ENCODE results near the gene C1orf198. TPM values are rescaled to one million over a fixed set of nuclear protein-coding genes. Genes with fewer than 3 reads are reported as not detected.

C1orf198 gene
- polyA plus RNA-seq, 1 of the 3 experiments (the other 2 are of a cell fraction) = 12.3 TPM

DNA sequence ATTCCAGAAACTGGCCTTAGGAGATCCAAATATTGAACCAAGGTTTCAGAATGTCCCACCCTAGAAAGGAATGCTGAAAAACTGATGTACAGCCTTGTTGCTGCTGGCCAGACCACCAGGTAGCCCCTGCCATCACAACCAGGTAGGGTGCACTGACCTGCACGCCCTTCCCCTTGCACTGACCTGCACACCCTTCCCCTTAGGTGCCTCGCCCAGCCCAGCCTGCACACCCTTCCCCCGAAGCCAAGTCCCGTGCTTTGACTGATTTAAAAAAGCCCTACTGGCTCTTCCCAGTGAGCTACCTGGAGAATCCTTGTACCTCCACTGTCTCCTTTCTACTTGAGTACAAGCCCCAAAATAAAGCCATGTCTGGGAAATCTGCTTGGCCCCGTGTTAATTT lies 26.3 kb upstream of the C1orf198 start:
- Histone ChIP-seq H3K4me2 (no peak overlapping the region), H3F3A (replicated peaks; ENCODE audit: insufficient read depth) (no peaks in the 10 kb centered on the region), H3K79me2 (ENCODE audit: insufficient read depth) (no peaks in the 10 kb centered on the region), H3K4me3 (ENCODE audit: low read depth in 2 of 2, low read length in 1 of 2) (no peak overlapping the region), H3K4me1 (ENCODE audit: control insufficient read depth in 1 of 2, insufficient read depth in 2 of 2, low read depth in 1 of 2, low read length in 1 of 2) (no peaks in the 10 kb centered on the region), H3K9me3 (no peaks in the 10 kb centered on the region), H3K9me2 (no peaks in the 10 kb centered on the region), H2AFZ (ENCODE audit: low read depth) (no peak overlapping the region), H3K9ac (no peak overlapping the region), H3K36me3 (replicated peaks in 1 of 2; ENCODE audit: control insufficient read depth in 1 of 2, insufficient read depth in 2 of 2, low read length in 1 of 2) (no peaks in the 10 kb centered on the region), H4K20me1 (ENCODE audit: insufficient read depth) (no peaks in the 10 kb centered on the region), H3K27me3 (ENCODE audit: insufficient read depth) (no peaks in the 10 kb centered on the region), H3K27ac (ENCODE audit: low read depth in 2 of 2, low read length in 1 of 2) (no peak overlapping the region)
- 58% methylated on average over 5 of the region's 5 CpGs for WGBS (ENCODE audit: low lambda C conversion rate)
- no peak for TF ChIP-seq POLR2AphosphoS5 (IDR thresholded peaks at IDR 0.05; ENCODE audit: low read depth, low read length)
- ChIA-PET POLR2A (no interaction called here), CTCF (no interaction called here)
- DNase-seq = no peak

DNA sequence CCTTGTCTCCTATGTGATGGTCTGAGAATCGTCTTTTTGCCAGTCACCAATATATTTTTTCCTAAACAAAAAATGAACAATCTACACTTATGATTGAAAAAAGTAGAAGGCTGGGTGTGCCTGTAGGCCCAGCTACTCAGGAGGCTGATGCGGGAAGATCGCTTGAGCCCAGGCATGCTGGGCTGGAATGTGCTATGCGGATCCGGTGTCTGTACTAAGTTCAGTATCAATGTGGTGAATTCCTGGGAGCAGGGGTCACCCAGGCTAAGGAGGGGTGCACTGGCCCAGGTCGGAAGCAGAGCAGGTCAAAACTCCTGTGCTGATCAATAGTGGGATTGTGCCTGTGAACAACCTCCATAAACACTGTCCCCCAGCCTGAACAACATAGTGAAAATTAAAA lies 25.7 kb upstream of the C1orf198 start:
- no peaks in the 10 kb centered on the region for H3K9me2 ChIP-seq
- ChIA-PET CTCF (no interaction called here), POLR2A (interaction anchor here (0.8 kb wide), 1 partner anchor 25 kb away, joined by 3 read pairs; no protein-coding TSS in a partner anchor)
- 74% methylated on average over 6 of the region's 6 CpGs for WGBS (ENCODE audit: low lambda C conversion rate)
- H3K4me3 ChIP-seq (ENCODE audit: low read depth in 2 of 2, low read length in 1 of 2) = no peak overlapping the region
- H3K36me3 ChIP-seq (replicated peaks in 1 of 2; ENCODE audit: control insufficient read depth in 1 of 2, insufficient read depth in 2 of 2, low read length in 1 of 2) = no peaks in the 10 kb centered on the region
- H3K79me2 ChIP-seq (ENCODE audit: insufficient read depth) = no peaks in the 10 kb centered on the region
- TF ChIP-seq YY1 (IDR thresholded peaks at IDR 0.05; ENCODE audit: low read depth) (no peak), USF1 (IDR thresholded peaks at IDR 0.05; ENCODE audit: borderline replicate concordance, low read depth) (no peak), PBX3 (IDR thresholded peaks at IDR 0.05) (no peak), NRF1 (IDR thresholded peaks at IDR 0.05; ENCODE audit: low read depth, low read length) (no peak), GATA2 (CRISPR knock-in tag; IDR thresholded peaks at IDR 0.05) (no peak), RXRA (IDR thresholded peaks at IDR 0.05; ENCODE audit: borderline replicate concordance, low read depth) (no peak), POLR2AphosphoS5 (IDR thresholded peaks at IDR 0.05; ENCODE audit: low read depth, low read length) (no peak), NFIC (IDR thresholded peaks at IDR 0.05; ENCODE audit: borderline replicate concordance) (no peak), TEAD4 (IDR thresholded peaks at IDR 0.05; ENCODE audit: borderline replicate concordance, insufficient read depth) (no peak), TCF12 (IDR thresholded peaks at IDR 0.05) (no peak), FOXM1 (IDR thresholded peaks at IDR 0.05; ENCODE audit: low read depth) (no peak), EP300 (IDR thresholded peaks at IDR 0.05; ENCODE audit: borderline replicate concordance in 1 of 2, low read depth in 1 of 2, low read length in 1 of 2) (no peak)
- DNase-seq = no peak
- H3K4me1 ChIP-seq (ENCODE audit: control insufficient read depth in 1 of 2, insufficient read depth in 2 of 2, low read depth in 1 of 2, low read length in 1 of 2) = no peaks in the 10 kb centered on the region
- H3K4me2 ChIP-seq = no peak overlapping the region
- no peaks in the 10 kb centered on the region for H3K9me3 ChIP-seq
- no peak overlapping the region for H3K27ac ChIP-seq (ENCODE audit: low read depth in 2 of 2, low read length in 1 of 2)
- no peaks in the 10 kb centered on the region for H3K27me3 ChIP-seq (ENCODE audit: insufficient read depth)
- no peak overlapping the region for H3K9ac ChIP-seq
- H4K20me1 ChIP-seq (ENCODE audit: insufficient read depth) = no peaks in the 10 kb centered on the region
- no peaks in the 10 kb centered on the region for H3F3A ChIP-seq (replicated peaks; ENCODE audit: insufficient read depth)
- H2AFZ ChIP-seq (ENCODE audit: low read depth) = no peak overlapping the region
